NB4 (cell line): ENCODE measurements around the gene PTPRD.

Experiments
- CTCF ChIP-seq: IDR thresholded peaks from one replicate; pipeline ENCODE4 v1.5.1; 2012; ENCODE audit warnings: low read depth, low read length
- MYC ChIP-seq: IDR thresholded peaks from 2 replicates; pipeline ENCODE4 v1.6.1; 2011; ENCODE audit warnings: low read depth, low read length
- POLR2A ChIP-seq: IDR thresholded peaks from 2 replicates; pipeline ENCODE4 v1.6.1; 2011; ENCODE audit warnings: mild to moderate bottlenecking; ENCODE audit not compliant: insufficient read length; ENCODE audit errors: extremely low read depth

- TF ChIP-seq MYC: no peak
- TF ChIP-seq CTCF: no peak
- TF ChIP-seq POLR2A: no peak
Measured at GRCh38 chr9:8558176-8558575, 2054.6 kb downstream of the PTPRD start.
